ENCODE data around the gene STX18. TPM values are rescaled to one million over a fixed set of nuclear protein-coding genes. Genes with fewer than 3 reads are reported as not detected.

The STX18 gene
- total RNA-seq, 1 donor from 2014 or later = 41.7 TPM

DNA sequence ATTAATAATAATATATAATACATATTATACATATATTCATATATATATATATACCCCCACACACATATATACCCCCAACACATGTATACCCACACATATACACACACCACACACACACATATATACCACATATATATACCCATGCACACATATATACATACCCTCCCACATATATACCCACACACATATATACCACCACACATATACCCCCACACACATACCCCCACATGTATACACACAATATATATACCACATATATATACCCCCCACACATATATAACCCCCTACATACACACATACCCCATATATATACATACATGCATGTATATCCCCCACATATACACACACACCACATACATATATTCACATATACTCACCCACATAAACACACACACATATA, 103.0 kb downstream of the STX18 start:
- TF ChIP-seq, protein P1, sequence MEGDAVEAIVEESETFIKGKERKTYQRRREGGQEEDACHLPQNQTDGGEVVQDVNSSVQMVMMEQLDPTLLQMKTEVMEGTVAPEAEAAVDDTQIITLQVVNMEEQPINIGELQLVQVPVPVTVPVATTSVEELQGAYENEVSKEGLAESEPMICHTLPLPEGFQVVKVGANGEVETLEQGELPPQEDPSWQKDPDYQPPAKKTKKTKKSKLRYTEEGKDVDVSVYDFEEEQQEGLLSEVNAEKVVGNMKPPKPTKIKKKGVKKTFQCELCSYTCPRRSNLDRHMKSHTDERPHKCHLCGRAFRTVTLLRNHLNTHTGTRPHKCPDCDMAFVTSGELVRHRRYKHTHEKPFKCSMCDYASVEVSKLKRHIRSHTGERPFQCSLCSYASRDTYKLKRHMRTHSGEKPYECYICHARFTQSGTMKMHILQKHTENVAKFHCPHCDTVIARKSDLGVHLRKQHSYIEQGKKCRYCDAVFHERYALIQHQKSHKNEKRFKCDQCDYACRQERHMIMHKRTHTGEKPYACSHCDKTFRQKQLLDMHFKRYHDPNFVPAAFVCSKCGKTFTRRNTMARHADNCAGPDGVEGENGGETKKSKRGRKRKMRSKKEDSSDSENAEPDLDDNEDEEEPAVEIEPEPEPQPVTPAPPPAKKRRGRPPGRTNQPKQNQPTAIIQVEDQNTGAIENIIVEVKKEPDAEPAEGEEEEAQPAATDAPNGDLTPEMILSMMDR (IDR thresholded peaks at IDR 0.05; ENCODE audit: unreplicated experiment) = no peak
- no peak overlapping the region for H3K4me3 Mint-ChIP-seq
- peaks cover 20% of the 10 kb centered on the region for H3K4me1 Mint-ChIP-seq
- no peaks in the 10 kb centered on the region for H3K27me3 Mint-ChIP-seq (ENCODE audit: low read depth)
- H3K9me3 Mint-ChIP-seq = no peaks in the 10 kb centered on the region
- DNase-seq (ENCODE audit: low spot score in 2 of 2, unreplicated experiment in 2 of 2) = no peak
- H3K27ac Mint-ChIP-seq = no peak overlapping the region
- H3K36me3 Mint-ChIP-seq = peaks cover 17% of the 10 kb centered on the region

- TF ChIP-seq, protein P1 (IDR thresholded peaks at IDR 0.05; ENCODE audit: unreplicated experiment) = no peak
- Mint-ChIP-seq H3K27ac (no peak overlapping the region), H3K4me3 (no peak overlapping the region), H3K4me1 (peaks cover 12% of the 10 kb centered on the region), H3K36me3 (peaks cover 19% of the 10 kb centered on the region), H3K9me3 (no peaks in the 10 kb centered on the region), H3K27me3 (ENCODE audit: low read depth) (no peaks in the 10 kb centered on the region)
- DNase-seq (ENCODE audit: low spot score in 2 of 2, unreplicated experiment in 2 of 2) = no peak
Measured at GRCh38 chr4:4437798-4438470, 103.9 kb downstream of the STX18 start.

DNA sequence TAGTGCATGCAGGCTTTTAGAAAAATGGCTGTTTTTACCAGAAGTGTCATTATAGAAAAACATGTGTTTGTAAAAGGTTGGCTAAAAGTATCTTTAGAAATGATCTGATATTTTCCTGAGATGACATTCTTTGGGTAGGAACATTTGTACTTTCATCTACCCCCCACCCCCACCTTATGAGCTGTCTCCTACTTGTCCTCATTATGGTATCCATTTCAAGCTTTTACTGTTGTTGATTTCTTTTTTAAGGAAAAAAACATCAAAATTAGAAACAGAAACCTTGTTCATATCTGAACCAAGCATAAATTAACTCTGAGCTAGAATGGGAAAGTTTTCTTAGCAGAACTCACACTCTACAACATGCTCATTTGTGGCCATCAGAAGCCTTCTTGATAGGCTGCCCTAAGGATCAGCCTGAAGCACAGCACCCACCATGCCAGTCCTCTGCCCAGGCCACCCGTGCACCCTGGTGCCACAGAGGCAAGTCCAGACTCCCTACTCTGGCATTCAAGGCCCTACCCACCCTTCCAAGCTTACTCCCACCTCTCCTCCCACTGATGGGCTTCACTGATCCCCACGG, 105.5 kb downstream of the STX18 start:
- H3K27me3 Mint-ChIP-seq (ENCODE audit: low read depth) = no peaks in the 10 kb centered on the region
- no peak for DNase-seq (ENCODE audit: low spot score in 2 of 2, unreplicated experiment in 2 of 2)
- peaks cover 21% of the 10 kb centered on the region for H3K36me3 Mint-ChIP-seq
- H3K4me3 Mint-ChIP-seq = no peak overlapping the region
- TF ChIP-seq, protein P1 (IDR thresholded peaks at IDR 0.05; ENCODE audit: unreplicated experiment) = no peak
- no peak overlapping the region for H3K27ac Mint-ChIP-seq
- no peaks in the 10 kb centered on the region for H3K9me3 Mint-ChIP-seq
- peaks cover 12% of the 10 kb centered on the region for H3K4me1 Mint-ChIP-seq

DNA sequence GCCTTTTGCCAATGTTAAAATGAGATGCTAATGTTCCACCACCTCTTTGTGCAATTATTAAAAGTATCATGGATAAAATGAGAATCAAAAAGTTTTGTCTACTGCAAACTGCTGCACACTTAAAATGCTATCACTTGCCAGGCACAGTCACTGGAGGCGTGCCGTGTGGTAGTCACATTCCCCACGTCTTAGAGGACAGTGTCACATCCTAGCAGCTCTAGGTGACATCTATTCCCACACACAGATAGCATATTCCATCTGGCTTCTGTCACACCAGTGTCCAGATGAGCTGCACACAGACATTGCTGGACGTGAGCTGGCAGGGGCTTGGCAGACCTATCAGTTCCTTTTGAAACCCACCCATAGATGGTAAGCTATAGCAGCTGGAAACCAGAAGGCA, 107.9 kb downstream of the STX18 start:
- H3K9me3 Mint-ChIP-seq = no peaks in the 10 kb centered on the region
- no peak overlapping the region for H3K4me3 Mint-ChIP-seq
- DNase-seq (ENCODE audit: low spot score in 2 of 2, unreplicated experiment in 2 of 2) = no peak
- H3K4me1 Mint-ChIP-seq = peaks cover 3% of the 10 kb centered on the region
- peaks cover 21% of the 10 kb centered on the region for H3K36me3 Mint-ChIP-seq
- TF ChIP-seq, protein P1 (IDR thresholded peaks at IDR 0.05; ENCODE audit: unreplicated experiment) = no peak
- no peaks in the 10 kb centered on the region for H3K27me3 Mint-ChIP-seq (ENCODE audit: low read depth)
- no peak overlapping the region for H3K27ac Mint-ChIP-seq

GRCh38 chr4:4432341-4433125, 109.3 kb downstream of the STX18 start:
- Mint-ChIP-seq H3K4me3 (no peak overlapping the region), H3K4me1 (peaks cover 3% of the 10 kb centered on the region), H3K27me3 (ENCODE audit: low read depth) (no peaks in the 10 kb centered on the region), H3K36me3 (peaks cover 12% of the 10 kb centered on the region), H3K9me3 (no peaks in the 10 kb centered on the region), H3K27ac (no peak overlapping the region)
- no peak for DNase-seq (ENCODE audit: low spot score in 2 of 2, unreplicated experiment in 2 of 2)
- TF ChIP-seq, protein P1 (IDR thresholded peaks at IDR 0.05; ENCODE audit: unreplicated experiment) = no peak

All from mesothelial cell of epicardium (in vitro differentiated cells).